ENCODE measurements around the gene RAB18. TPM values are rescaled to one million over a fixed set of nuclear protein-coding genes. Genes with fewer than 3 reads are reported as not detected.
A peak's percentile ranks its signal among the peaks of the same experiment; 100 is the strongest.
"Not testable (repeated sequence)": the region's sequence is repeated elsewhere in the genome, so short reads cannot be mapped to it uniquely, and the experiment has no call there.

RAB18 gene
- polyA plus RNA-seq, 5 donors, result 82.7 to 118 (median 112) TPM

DNA sequence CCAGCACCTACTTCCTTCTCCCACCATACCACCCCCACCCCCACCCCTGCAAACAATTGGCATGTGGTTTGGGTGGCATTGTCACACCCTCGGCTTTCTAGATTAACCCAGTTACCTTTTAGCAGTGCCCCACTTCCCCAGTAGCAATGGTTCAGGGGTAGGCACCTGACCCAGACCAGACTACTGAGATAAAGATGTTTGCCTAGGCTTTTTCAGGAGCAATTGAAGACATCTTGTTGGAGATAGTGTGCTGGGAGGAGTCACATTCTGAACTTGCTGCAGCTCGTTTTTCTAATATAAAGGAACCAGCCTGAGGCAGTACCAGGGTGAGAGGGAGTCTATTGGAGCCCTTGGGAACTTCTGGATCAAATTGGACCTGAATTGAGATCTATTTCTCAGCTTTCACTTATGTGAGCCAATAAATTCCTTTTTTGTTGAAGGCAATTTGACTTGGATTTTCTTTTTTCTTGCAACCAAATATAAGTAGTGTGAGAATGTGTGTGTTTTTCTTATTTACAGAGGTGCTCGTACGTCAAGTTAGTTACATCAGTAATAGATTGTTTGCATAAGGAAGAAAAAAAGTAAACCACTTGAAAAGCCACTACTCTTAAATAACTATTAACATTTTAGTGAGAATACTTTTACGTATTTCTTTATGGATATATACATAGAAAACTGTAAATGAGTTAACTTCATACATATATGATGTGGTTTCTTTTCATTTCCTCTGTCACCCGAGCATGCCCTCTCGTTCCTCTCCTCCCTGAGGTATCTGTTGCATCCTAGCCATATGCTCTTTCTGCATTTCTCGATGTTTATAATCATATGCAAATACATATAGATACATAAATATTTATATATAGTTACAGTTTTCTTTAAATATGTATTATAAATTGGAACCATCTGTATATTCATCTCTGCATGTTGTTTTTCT lies 38.0 kb downstream of the RAB18 start:
- DNase-seq, result no peak

DNA sequence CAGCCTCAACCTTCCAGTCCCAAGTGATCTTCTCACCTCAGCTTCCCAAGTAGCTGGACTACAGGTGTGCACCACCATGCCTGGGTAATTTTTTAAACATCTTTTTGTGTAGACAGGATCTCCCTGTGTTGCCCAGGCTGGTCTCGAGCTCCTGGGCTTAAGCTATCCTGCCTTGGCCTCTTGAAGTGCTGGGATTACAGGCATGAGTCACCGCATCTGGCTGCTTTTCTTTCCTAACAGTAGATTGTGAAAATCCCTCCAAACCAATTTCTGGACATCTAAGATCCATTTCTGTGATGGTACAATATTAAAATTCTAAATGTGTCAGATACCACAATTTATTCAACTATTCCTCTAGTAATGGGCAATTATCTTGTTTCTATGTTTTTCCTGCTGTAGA lies 38.7 kb downstream of the RAB18 start:
- no peak for DNase-seq

GRCh38 chr10:27547047-27547446 lies 42.9 kb downstream of the RAB18 start:
- no peak for DNase-seq

GRCh38 chr10:27547482-27547881 lies 43.4 kb downstream of the RAB18 start:
- DNase-seq, result no peak

DNA sequence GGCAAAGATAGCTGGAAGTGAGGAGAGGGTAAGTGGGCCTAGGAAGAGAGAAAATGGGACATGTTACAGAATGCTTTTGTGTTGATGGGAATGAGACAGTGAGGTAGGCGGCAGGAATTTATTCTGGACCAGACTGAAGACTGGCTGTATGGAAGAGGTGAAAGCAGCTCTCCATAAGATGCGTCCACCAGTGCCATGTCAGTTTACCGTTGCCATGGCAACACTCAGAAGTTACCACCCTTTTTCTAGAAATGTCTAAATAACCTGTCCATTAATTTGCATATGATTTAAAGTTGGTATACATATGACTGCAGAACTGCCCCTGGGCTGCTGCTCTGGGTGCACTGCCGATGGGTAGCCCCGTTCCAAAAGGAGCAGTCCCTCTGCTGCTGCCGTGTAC lies 46.7 kb downstream of the RAB18 start:
- no peak for DNase-seq

DNA sequence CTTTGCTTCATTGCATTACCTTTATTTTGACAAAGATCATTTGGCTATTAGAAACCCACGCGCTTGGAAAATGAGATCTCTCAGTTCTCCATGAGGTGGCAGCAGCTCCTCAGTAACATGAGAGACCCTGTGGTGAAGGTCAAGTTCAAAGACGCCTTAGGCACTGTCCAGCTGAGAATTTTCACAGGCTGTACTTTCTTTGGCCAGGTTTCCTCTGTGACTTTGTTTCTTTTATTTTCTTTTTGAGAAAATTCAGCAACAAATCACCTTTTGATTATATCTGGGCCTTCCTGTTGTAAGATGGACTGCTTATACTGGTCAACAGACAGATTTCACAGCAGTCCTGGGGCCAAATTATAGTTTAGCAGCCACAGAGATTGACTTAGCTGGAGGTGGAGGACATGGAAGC lies 54.5 kb downstream of the RAB18 start:
- DNase-seq, result peak; percentile 38 to 61

GRCh38 chr10:27561334-27561733 lies 57.2 kb downstream of the RAB18 start:
- no peak for DNase-seq

GRCh38 chr10:27564398-27564797 lies 60.3 kb downstream of the RAB18 start:
- DNase-seq, result no peak

DNA sequence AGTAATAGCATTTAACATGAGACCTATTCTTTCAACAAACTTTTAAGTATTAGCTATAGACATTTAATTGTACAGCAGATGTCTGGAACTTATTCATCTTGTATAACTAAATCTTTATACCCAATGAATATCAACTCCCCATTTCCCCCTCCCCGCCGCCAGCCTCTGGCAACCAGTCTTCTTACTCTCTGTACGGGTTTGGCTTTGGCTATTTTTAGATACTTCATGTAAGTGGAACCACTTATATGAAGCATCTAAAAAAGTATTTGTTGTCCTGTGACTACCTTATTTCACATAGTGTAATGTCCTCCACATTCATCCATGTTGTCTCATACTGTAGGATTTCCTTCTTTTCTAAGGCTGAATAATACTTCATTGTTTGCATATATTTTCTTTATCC lies 60.8 kb downstream of the RAB18 start:
- DNase-seq, result no peak

DNA sequence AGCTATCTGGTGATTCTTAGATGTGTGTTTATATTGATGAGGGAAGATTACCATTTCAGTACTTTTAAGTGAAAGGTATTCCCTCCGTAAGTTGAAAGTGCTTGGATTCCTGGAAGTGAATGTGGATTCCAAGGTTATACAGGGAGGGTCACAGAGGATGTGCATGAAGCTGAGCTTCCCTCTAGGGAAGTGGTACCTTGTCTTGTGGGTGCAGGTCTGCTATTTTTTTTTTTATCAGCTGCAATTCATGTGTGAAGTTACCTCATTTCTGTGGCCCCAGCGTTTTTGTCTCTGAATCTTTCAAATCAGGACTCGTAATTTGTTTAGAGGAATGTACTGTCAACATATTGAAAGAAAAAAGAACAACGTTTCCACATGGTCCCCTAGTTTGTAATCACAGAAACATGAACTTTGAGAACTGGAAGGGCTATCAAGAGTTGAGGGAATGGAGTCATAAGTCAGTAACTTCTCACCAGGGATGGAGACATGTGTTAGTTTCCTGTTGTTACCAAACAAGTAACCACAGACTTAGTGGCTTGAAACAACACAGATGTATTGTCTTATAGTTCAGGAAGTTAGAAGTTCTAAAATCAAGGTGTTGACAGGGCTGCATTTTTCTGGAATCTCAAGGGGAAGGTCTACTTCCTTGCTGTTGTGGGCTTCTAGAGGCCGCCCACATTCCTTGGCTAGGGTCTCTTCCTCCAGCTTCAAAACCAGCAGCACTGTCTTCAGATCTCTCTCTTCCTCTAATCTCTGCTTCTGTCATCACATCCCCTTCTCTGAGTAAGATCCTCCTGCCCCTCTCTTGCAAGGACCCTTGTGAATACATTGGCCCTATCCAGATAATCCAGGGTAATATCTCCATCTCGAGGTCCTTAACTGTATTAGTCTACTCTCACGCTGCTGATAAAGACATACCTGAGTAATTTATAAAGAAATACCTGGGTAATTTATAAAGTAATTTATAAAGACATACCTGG lies 64.4 kb downstream of the RAB18 start:
- DNase-seq, result no peak

DNA sequence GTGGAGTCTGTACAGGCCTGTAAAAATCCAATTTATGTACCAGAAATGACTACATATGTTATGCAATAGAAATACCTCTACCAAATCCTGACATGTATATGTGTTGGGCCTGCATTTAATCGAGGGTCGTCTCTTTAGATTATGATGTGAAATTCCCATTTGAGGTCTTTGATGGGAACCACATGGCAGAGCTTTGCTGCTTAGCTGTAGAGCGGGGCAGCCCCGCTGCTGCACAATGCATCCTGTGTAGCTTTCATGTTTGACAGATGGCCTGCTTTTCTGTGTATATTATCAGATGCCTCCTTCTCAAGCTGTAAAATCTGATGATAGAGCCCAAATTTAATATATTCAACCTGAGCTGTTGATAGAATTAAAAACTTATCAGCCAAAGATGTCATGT lies 65.8 kb downstream of the RAB18 start:
- DNase-seq, result no peak

DNA sequence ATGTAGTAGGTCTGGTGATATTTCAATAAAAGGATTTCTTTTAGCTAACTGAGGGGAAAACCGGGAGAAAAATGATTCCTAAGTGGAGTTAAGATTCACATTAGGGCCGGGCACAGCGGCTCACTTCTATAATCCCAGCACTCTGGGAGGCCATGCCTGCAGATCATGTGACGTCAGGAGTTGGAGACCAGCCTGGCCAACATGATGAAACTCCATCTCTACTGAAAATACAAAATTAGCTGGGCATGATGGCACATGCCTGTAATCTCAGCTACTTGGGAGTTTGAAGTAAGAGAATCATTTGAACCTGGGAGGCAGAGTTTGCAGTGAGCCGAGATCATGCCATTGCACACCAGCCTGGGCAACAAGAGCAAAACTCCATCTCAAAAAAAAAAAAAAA lies 72.9 kb downstream of the RAB18 start:
- DNase-seq, result not testable (repeated sequence)

- no peak for DNase-seq
Observed at GRCh38 chr10:27578316-27578715, 74.2 kb downstream of the RAB18 start.

- DNase-seq, result no peak
Observed at GRCh38 chr10:27581225-27581624, 77.1 kb downstream of the RAB18 start.

GRCh38 chr10:27584302-27584701 lies 80.2 kb downstream of the RAB18 start:
- no peak for DNase-seq

Other genes with a start within 250 kb of the RAB18 start
- gene MKX, start 241.5 kb downstream of the RAB18 start, polyA plus RNA-seq (ENCODE audit: insufficient read depth in 1 of 5, insufficient read length in 5 of 5, low replicate concordance in 1 of 5), result 1 to 10 TPM in 2 of 5 donors, under 1 TPM in 3; 0.85 to 1.6 (median 0.91) TPM

Data from right lung (tissue), 5 donors.